Omental fat pad (tissue), 4 donors: Measurements from ENCODE around the gene WFDC11. TPM values are rescaled to one million over a fixed set of nuclear protein-coding genes. Genes with fewer than 3 reads are reported as not detected.
"Not testable (repeated sequence)": the region's sequence is repeated elsewhere in the genome, so short reads cannot be mapped to it uniquely, and the experiment has no call there.

ENCODE experiments used
- ATAC-seq: fragments of 150-250 bp; one replicate; pipeline ENCODE4 v1.9.1; 2016; ENCODE audit warnings: mild to moderate bottlenecking, moderate library complexity; ENCODE audit not compliant: low FRiP score
- DNase-seq: peaks from one replicate; pipeline ENCODE4 v3.0.0-alpha.2; 2019; ENCODE audit warnings: low spot score
- CTCF ChIP-seq, 3 donors: fragments of 450-650 bp; IDR thresholded peaks; one replicate each; pipeline ENCODE4 v1.5.1; 2016 to 2017; ENCODE audit warnings: antibody characterized with exemption in 3 of 3, mild to moderate bottlenecking in 3 of 3, moderate library complexity in 2 of 3
- total RNA-seq, 4 donors: library from RNA; depleted of rRNA; stranded (reverse); fragments of >200 nt; gene quantifications; one replicate each; pipeline ENCODE4 v1.1.0, GENCODE V29; 2016

Gene WFDC11
- total RNA-seq, 4 donors from 2014 or later: not detected

DNA sequence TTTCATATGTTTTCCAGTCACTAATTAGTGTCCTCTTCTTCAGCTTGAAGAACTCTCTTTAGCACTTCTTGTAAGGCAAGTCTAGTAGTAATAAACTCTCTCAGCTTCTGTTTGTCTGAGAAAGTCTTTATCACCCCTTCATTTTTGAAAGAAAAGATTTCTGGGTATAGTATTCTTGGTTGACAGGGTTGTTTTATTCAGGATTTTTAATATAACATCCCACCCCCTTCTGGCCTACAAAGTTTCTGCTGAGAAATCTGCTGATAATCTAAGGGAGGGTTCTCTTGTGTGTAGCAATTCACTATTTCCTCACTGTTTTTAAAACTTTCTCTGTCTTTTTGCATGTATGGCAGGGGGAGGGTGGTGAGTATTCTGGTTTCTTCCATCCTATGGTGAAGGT is 9.6 kb upstream of the WFDC11 start:
- no peak for DNase-seq
- no peak for TF ChIP-seq CTCF (IDR thresholded peaks at IDR 0.05)
- no peak for ATAC-seq

DNA sequence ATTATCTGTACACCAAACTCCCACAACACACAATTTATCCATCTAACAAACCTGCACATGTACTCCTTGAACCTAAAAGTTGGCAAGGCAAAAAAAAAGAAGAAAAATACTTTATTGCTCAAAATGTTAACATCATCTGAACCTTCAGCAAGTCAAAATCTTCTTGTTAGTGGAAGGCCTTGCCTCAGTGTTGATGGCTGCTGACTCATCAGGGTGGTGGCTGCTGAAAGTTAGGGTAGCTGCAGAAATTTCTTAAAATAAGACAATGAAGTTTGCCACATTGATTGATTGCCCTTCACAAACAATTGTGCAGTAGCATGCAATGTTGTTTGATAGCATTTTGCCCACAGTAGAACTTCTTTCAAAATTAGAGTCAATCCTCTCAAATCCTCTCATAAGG is 2.7 kb upstream of the WFDC11 start:
- ATAC-seq (no peak), DNase-seq (no peak)
- TF ChIP-seq CTCF (IDR thresholded peaks at IDR 0.05): no peak

GRCh38 chr20:45657038-45657437 is 13.0 kb downstream of the WFDC11 start:
- ATAC-seq, DNase-seq: not testable (repeated sequence)

GRCh38 chr20:45651726-45652125 is 18.3 kb downstream of the WFDC11 start:
- not testable (repeated sequence) for ATAC-seq, DNase-seq

DNA sequence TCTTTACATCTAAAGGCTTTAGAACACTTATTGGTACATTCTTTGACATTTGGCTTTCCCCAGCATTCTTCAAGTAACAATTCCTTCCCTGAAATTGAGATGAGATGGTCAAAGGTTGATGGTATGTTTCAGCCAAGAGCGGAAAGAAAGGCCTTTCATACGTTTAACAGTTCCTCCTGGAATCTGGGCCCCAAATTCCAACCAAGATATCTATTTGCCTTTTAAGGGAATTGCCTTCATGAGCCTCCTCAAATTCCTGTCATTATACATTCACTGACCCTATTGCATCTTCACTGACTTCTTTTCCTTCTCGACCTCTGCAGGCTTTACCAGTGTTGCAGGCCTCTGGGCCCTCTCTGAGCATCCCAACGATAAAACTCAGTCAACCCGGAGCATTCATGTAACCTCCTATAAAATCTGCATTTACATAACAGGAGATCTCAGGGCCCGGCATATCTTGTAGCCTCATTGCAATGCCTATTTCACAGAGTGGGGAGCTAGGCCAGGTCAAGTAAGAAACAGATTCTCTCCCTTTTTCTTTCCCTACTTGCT is 20.7 kb downstream of the WFDC11 start:
- DNase-seq: no peak
- no peak for TF ChIP-seq CTCF (IDR thresholded peaks at IDR 0.05)
- ATAC-seq: no peak

- TF ChIP-seq CTCF (IDR thresholded peaks at IDR 0.05): no peak
- ATAC-seq (no peak), DNase-seq (no peak)
These were observed 22.5 kb downstream of the WFDC11 start for GRCh38 chr20:45647441-45648050.

DNA sequence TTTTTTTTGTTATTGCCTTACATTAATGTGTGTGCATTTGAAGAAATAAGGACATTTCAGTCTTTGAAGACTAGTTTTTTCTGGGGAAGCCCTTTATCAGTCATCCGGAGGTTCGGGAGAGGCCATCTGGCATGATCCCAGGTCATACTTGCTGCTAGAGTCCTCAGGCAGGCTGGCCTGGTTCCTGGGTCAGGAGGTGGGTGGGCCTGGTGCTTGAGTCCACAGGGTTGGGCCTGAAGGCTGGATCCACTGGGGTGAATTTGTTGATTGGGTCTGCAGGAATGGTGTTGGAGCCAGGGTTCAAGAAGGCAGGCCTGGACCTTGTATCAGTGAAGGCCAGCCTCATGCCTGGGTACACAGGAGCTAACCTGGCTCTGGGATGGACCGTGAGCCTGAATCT is 23.2 kb downstream of the WFDC11 start:
- TF ChIP-seq CTCF (IDR thresholded peaks at IDR 0.05): no peak
- DNase-seq: no peak
- no peak for ATAC-seq

DNA sequence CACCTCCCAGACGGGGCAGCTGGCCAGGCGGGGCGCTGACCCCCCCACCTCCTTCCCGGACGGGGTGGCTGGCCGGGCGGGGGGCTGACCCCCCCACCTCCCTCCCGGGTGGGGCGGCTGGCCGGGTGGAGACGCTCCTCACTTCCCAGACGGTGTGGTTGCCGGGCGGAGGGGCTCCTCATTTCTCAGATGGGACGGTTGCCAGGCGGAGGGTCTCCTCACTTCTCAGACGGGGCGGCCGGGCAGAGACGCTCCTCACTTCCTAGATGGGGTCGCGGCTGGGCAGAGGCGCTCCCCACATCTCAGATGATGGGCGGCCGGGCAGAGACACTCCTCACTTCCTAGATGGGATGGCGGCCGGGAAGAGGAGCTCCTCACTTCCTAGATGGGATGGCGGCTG is 24.2 kb downstream of the WFDC11 start:
- DNase-seq: not testable (repeated sequence)

GRCh38 chr20:45641076-45641475 is 29.0 kb downstream of the WFDC11 start:
- ATAC-seq, DNase-seq: not testable (repeated sequence)

More for the DNA sequence above, 24.2 kb downstream of the WFDC11 start:
- not testable (repeated sequence) for ATAC-seq
